Spinal cord (tissue), 10 donors: ENCODE data around the gene FHAD1. TPM values are rescaled to one million over a fixed set of nuclear protein-coding genes. Genes with fewer than 3 reads are reported as not detected.
A peak's percentile ranks its signal among the peaks of the same experiment; 100 is the strongest.

Source experiments
- DNase-seq, 6 donors: peaks; one replicate each; pipeline versions ENCODE4 v3.0.0 to v3.0.0-alpha.2; 2013 to 2015; ENCODE audit warnings: low spot score in 6 of 6, low read depth in 4 of 6
- H3K27ac ChIP-seq: one replicate; pipeline ENCODE4 v1.5.1; 2013; ENCODE audit warnings: low read depth, low read length, control low read depth
- H3K27me3 ChIP-seq: one replicate; pipeline ENCODE4 v1.6.1; 2013; ENCODE audit warnings: low read length; ENCODE audit not compliant: control insufficient read depth, insufficient read depth
- H3K36me3 ChIP-seq: one replicate; pipeline ENCODE4 v1.6.1; 2013; ENCODE audit warnings: low read length; ENCODE audit not compliant: control insufficient read depth, insufficient read depth
- H3K4me1 ChIP-seq: one replicate; pipeline ENCODE4 v1.6.1; 2013; ENCODE audit warnings: low read length; ENCODE audit not compliant: control insufficient read depth, insufficient read depth
- H3K4me3 ChIP-seq: one replicate; pipeline ENCODE4 v1.5.1; 2013; ENCODE audit warnings: low read depth, low read length, control low read depth
- H3K9me3 ChIP-seq: one replicate; pipeline ENCODE4 v1.6.1; 2013; ENCODE audit warnings: low read length; ENCODE audit not compliant: control insufficient read depth, insufficient read depth
- WGBS: methylation state at CpG from one replicate; pipeline ENCODE4 v1.1.5; 2013; ENCODE audit warnings: missing lambda C conversion rate; ENCODE audit not compliant: insufficient coverage; 5-methylcytosine and 5-hydroxymethylcytosine counted together
- polyA plus RNA-seq, 2 donors: library from polyadenylated mRNA; unstranded; fragments of 120-200 nt; gene quantifications; one replicate each; pipeline ENCODE4 v1.2.1, GENCODE V29; 2013; ENCODE audit not compliant: insufficient read length in 2 of 2
- total RNA-seq, 2 donors: library from RNA; depleted of rRNA in 1 of 2; stranded (reverse); fragments of 120-200 nt in 1 of 2; fragments of >200 nt in 1 of 2; gene quantifications; one replicate each; pipeline versions ENCODE4 v1.2.3 to v1.2.4, GENCODE V29; 2013 to 2014
- donor health status: healthy.

Gene FHAD1
- total and polyA plus RNA-seq, 4 donors: 3.1 to 9.9 (median 7.7) TPM

DNA sequence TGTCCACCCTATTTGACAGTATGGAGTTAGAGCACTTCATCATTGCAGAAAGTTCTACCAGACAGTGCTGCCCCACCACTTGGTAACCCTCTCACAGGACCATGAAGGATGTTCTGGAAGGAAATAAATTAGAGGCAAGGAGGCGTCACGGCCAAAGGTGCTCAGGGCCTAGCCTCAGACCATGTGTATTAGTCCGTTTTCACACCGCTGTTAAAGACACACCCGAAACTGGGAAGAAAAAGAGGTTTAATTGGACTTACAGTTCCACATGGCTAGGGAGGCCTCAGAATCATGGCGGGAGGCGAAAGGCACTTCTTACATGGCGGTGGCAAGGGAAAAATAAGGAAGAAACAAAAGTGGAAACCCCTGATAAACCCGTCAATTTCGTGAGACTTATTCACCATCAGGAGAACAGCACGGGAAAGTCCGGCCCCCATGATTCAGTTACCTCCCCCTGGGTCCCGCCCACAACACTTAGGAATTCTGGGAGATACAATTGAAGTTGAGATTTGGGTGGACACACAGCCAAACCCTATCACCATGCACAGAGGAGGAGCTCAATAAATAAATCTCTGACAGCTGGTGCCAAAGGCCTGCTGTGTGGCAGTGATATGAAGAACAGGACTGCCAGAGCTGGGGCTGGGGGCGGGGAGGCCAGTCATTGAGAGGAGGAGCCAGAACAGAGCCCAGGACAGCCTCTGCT is 75.8 kb downstream of the FHAD1 start:
- Histone ChIP-seq H3K9me3 (no peaks in the 10 kb centered on the region), H3K27me3 (peaks cover 2% of the 10 kb centered on the region), H3K4me1 (peaks cover 37% of the 10 kb centered on the region), H3K36me3 (no peaks in the 10 kb centered on the region), H3K27ac (no peak overlapping the region), H3K4me3 (no peak overlapping the region)
- DNase-seq: no peak
- WGBS: 99% methylated on average over 7 of the region's 14 CpGs

DNA sequence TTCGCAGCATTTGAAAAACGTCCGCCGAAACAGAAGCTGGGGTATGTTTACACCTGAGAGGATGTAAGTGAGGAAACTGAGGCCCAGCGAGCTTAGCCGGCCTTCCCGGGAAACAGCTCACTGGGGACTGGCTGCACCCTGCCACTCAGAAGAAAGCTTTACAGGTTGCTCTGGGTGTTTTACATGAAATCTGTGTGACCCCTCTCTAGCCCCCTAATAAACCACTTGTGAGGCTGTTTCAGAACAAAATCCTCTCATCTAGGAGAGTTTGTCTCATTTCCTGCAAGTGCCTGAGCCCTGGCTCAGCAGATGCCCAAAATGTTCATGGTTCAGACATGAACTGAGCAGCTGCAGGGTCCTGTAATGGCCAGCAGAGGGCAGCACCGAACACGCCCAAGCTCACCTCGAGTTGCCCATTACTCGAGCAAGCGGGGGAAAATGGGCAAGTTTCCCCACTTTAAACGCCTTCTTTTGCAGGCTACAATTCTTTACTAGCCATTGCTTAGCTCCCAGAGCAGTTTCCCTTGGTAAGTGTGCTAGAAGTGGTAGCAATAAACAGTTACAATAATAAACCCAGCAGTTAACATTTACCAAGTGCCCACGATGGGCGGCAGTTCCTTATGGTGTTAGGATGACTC is 76.4 kb downstream of the FHAD1 start:
- H3K4me1 ChIP-seq: peaks cover 43% of the 10 kb centered on the region
- H3K27ac ChIP-seq: no peak overlapping the region
- WGBS: 49% methylated on average over 10 of the region's 15 CpGs

DNA sequence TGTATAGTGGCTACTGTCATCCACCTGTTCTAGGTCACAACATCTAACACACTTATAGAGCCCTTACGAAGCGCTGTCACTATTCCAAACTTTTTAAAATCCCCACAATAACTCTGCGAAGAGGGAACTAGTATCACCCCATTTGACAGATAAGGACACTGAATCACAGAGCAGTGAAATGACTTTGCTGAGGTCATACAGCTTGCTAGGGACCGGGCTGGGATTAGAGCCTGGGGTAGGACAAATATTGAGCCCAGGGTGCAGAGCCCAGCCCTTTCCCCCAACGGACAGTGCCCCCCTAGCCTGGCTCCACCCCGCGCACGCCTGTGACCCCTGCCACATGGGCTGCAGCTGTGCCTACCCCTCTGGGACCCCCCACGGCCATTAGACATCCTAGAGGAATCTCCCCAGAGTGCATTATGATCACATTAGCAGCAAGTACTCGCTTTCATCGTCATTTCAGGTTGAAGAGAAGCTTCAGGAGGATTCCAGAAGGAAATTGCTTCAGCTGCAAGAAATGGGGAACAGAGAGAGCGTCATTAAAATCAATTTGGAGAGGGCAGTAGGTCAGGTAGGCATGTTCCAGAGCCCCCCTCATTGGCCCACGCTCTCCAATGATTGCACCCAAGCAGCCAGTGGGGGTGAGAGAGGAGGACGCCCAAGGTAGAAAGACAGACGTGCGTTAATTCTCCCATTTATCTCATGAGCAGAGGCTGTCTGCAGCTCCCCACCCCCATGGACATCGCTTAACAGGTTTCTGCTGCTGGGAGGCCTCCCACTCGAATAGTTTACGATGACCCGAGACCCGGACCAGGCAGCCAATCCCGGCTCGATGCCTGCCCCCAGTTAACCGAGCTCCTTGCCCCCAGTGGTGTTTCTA is 77.2 kb downstream of the FHAD1 start:
- no peaks in the 10 kb centered on the region for H3K9me3 ChIP-seq
- H3K4me1 ChIP-seq: peaks cover 51% of the 10 kb centered on the region
- no peaks in the 10 kb centered on the region for H3K36me3 ChIP-seq
- H3K27me3 ChIP-seq: peaks cover 2% of the 10 kb centered on the region
- peak in 1 of 6 donors; percentile 39 for DNase-seq
- 58% methylated on average over 19 of the region's 24 CpGs for WGBS
- H3K27ac ChIP-seq: no peak overlapping the region
- no peak overlapping the region for H3K4me3 ChIP-seq

More for the DNA sequence above, 76.4 kb downstream of the FHAD1 start:
- Histone ChIP-seq H3K9me3 (no peaks in the 10 kb centered on the region), H3K27me3 (peaks cover 2% of the 10 kb centered on the region), H3K36me3 (no peaks in the 10 kb centered on the region), H3K4me3 (no peak overlapping the region)
- peak in 5 of 6 donors; percentile 77 to 93 (median 81) for DNase-seq

DNA sequence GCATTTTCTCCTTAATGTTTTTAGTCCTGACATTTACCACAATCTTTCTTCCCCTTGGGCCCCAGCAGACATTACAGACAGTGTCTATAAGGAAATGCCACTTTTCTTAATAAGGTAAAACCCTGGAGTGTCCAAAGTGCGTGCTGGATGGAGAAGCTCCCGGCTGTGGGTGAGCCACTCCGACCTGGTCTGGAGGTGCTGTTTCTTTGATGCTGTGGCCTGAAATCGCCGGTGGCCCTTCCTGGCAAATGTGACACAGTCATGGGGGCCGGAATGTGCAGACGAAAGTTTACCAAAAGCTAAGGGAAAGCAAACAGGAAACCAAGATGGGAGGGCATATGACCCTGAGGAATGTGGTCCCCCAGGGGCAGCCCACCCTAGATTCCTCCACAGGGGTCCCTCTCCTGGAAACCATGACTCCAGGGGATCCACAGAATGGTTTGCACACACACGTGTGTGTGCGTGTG is 77.9 kb downstream of the FHAD1 start:
- Histone ChIP-seq H3K4me3 (no peak overlapping the region), H3K27me3 (peaks cover 2% of the 10 kb centered on the region), H3K27ac (no peak overlapping the region), H3K36me3 (no peaks in the 10 kb centered on the region), H3K4me1 (peaks cover 53% of the 10 kb centered on the region), H3K9me3 (no peaks in the 10 kb centered on the region)
- DNase-seq: no peak
- 76% methylated on average over 7 of the region's 9 CpGs for WGBS

DNA sequence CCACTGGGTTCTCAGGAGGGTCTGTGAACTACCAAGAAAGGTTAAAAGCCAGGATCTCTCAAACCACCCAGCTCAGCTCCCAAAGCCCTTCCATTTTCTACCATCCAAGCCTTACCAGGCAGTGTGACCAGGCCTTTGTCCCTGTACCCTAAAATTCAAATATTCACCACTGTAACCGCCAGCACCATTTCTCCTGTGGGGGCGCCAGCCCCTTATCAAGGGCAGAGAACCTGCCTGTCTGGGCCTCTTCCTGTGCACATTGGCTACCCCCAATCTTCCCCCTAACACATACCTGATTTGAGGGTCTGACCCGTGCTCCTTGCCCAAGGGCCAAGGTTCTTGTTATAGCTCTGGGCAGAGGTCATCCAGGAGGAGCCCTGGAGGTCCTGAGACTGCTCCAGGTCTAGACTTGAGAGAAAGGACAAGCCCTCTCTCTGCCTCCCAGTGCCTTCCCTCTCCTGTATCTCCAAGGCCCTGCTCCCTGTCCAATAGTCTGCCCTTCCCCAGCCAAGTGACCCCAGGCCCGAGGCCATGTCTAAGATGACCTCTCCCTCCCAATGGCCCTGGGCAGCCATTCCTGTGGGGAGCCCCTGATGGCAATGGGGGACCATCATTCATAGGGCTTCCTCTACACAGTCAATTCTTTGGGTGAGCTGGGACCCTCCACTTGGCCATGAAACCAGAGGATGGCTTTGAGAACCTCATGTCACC is 78.5 kb downstream of the FHAD1 start:
- Histone ChIP-seq H3K36me3 (no peaks in the 10 kb centered on the region), H3K27ac (no peak overlapping the region), H3K4me1 (peaks cover 53% of the 10 kb centered on the region), H3K4me3 (no peak overlapping the region), H3K9me3 (no peaks in the 10 kb centered on the region), H3K27me3 (peaks cover 2% of the 10 kb centered on the region)
- WGBS: 93% methylated on average over 4 of the region's 4 CpGs
- DNase-seq: no peak

DNA sequence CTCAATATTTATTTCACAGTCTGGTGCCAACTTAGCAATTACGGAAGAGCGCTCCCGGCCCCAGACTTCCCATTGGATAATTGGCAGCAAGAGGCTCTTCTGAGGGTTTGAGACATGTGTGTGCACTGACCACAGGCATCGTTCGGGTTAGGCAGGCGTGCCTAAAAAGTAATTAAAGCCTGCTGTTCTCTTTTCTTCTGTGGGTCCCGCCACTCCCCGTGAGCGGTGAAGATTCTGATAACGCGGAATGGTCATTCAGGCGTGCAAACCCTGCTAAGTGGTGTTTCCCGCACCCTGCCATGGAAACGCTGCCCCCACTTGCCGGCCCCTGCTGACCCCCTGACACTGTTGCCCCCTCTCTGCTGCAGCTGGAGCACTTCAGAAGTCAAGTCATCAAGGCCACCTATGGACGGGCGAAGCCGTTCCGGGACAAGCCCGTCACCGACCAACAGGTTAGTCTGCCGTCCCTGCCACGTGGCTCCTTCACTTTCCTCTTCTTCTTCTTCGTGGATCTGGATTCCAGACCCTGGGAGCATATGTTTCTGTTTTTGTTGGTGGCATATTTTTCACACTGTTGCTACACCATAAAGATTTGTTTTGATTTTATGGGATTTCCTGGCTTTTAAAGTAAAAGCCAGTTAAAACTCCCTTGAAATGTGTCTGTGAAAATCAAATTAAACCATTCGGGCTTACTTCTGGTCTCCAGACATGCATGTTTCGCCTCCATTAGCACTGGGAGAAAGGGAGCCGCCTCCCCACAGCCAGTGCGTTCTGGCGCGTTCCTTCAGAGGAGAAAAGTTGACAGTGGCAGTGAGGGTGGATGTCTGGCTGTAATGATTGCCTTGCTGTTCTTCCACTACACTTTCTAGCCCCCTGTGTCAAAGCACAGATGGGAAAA is 79.9 kb downstream of the FHAD1 start:
- H3K36me3 ChIP-seq: no peaks in the 10 kb centered on the region
- H3K4me3 ChIP-seq: no peak overlapping the region
- peak overlapping the region; percentile 40 for H3K27ac ChIP-seq
- peak in 2 of 6 donors; percentile 88 to 91 for DNase-seq
- H3K27me3 ChIP-seq: peaks cover 2% of the 10 kb centered on the region
- H3K9me3 ChIP-seq: no peaks in the 10 kb centered on the region
- 28% methylated on average over 19 of the region's 30 CpGs for WGBS
- H3K4me1 ChIP-seq: peaks cover 53% of the 10 kb centered on the region

DNA sequence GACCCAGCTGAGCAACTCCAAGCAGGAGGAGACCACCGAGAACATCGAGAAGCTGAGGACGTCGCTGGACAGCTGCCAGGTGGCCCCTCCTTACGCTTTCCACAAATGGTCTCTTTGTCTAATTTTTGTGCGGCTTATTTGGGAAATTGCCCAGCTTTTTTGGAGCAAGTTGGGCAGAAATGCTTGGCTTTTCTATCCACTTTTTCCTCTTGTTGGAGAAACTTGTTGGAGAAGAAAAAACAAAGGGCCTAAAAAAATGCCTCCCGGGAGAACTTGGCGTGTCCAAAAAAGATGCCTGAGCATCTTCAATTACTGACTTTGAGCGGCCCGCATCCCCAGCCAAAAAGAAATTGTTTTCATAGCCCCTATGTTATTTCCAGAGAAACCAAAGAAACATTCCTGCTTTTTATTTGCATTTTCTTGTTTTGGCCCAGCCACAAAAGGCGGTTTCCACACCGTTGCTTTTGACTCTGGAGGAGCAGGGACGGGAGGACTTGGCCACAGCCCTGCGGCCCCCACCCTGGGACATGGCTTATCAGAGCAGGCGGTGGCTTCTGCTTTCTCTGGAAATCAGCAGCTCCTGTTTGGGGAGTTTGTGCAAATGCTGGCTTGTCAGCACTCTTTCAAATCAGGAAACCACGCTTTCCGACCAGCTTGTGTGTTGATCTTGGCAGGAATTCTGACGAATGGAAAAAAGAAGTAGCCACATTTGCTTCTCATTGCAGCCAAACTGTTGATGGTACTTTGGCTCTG is 81.5 kb downstream of the FHAD1 start:
- H3K9me3 ChIP-seq: no peaks in the 10 kb centered on the region
- no peaks in the 10 kb centered on the region for H3K36me3 ChIP-seq
- peak overlapping the region; percentile 45 for H3K27ac ChIP-seq
- DNase-seq: peak in 3 of 6 donors; percentile 57 to 96 (median 84)
- 11% methylated on average over 14 of the region's 18 CpGs for WGBS
- H3K27me3 ChIP-seq: peaks cover 2% of the 10 kb centered on the region
- H3K4me3 ChIP-seq: no peak overlapping the region
- H3K4me1 ChIP-seq: peaks cover 47% of the 10 kb centered on the region

DNA sequence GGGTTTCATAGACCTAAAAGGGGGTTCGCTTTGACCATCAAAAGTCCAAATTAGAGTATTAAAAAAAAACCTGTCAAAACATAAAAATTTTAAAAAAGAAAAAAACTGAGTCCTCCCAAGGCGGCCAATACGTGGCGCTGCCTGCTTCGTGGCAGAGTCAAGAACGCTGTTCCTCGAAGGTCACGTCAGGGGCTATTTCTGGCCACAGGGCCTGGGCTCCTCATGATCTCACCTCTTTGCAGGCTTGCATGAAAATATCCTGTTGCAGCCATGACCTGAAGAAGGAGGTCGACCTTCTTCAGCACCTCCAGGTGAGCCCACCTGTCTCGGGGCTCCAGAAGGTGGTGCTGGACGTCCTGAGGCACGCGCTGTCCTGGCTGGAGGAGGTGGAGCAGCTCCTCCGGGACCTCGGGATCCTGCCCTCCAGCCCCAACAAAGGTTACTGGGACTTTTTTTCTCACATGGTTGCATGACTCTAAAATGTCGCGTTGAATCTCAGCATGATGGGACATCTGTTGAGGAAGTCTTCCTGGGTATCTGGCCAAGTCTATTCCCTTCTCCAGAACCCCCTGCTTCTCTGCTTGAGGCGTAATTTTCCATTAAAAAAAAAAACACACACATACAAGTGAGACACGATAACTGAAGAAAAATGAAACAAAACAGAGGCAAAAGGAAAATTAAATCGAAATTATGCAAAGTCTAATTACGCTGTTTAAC is 82.2 kb downstream of the FHAD1 start:
- Histone ChIP-seq H3K9me3 (no peaks in the 10 kb centered on the region), H3K27ac (peak overlapping the region; percentile 45), H3K4me1 (peaks cover 42% of the 10 kb centered on the region), H3K27me3 (peaks cover 2% of the 10 kb centered on the region), H3K36me3 (no peaks in the 10 kb centered on the region), H3K4me3 (no peak overlapping the region)
- 80% methylated on average over 18 of the region's 21 CpGs for WGBS
- DNase-seq: peak in 1 of 6 donors; percentile 87
